ENCODE measurements around the gene UQCR10.

UQCR10 gene

GRCh38 chr22:29767171-29768051, at the start of gene UQCR10:
Gene UQCR10 (plus strand): TSS chr22:29767369. CDS start chr22:29767399, 30 bp downstream.
- peak; percentile 89 for DNase-seq

GRCh38 chr22:29717789-29718188, 49.4 kb upstream of the UQCR10 start:
- DNase-seq = peak; percentile 9

GRCh38 chr22:29718949-29719898, 47.9 kb upstream of the UQCR10 start:
- DNase-seq = no peak

- DNase-seq = no peak
Observed at GRCh38 chr22:29719899-29720645, 47.1 kb upstream of the UQCR10 start, which contains the start of gene CABP7. Gene CABP7 (plus strand): TSS chr22:29720003. CDS start chr22:29720425, 422 bp downstream.

- DNase-seq = no peak
Observed at GRCh38 chr22:29720811-29721323, 46.3 kb upstream of the UQCR10 start.

- DNase-seq = no peak
Observed at GRCh38 chr22:29722151-29722550, 45.0 kb upstream of the UQCR10 start.

GRCh38 chr22:29722587-29722986, 44.6 kb upstream of the UQCR10 start:
- no peak for DNase-seq

- DNase-seq = no peak
Observed at GRCh38 chr22:29723766-29724165, 43.4 kb upstream of the UQCR10 start.

- DNase-seq = no peak
Observed at GRCh38 chr22:29724843-29725242, 42.3 kb upstream of the UQCR10 start.

GRCh38 chr22:29726106-29726505, 41.1 kb upstream of the UQCR10 start:
- DNase-seq = no peak

GRCh38 chr22:29726512-29727130, 40.5 kb upstream of the UQCR10 start:
- DNase-seq = no peak

GRCh38 chr22:29727131-29727523, 40.0 kb upstream of the UQCR10 start:
- no peak for DNase-seq

GRCh38 chr22:29729161-29729560, 38.0 kb upstream of the UQCR10 start:
- no peak for DNase-seq

- no peak for DNase-seq
Observed at GRCh38 chr22:29731058-29731850, 35.9 kb upstream of the UQCR10 start.

GRCh38 chr22:29732883-29733282, 34.3 kb upstream of the UQCR10 start:
- no peak for DNase-seq

- DNase-seq = peak; percentile 62
Observed at GRCh38 chr22:29733362-29734201, 33.6 kb upstream of the UQCR10 start.

- no peak for DNase-seq
Observed at GRCh38 chr22:29734406-29734805, 32.8 kb upstream of the UQCR10 start.

GRCh38 chr22:29734838-29735237, 32.3 kb upstream of the UQCR10 start:
- DNase-seq = no peak

GRCh38 chr22:29735416-29735815, 31.8 kb upstream of the UQCR10 start:
- no peak for DNase-seq

Measured in SHP77 treated with DMSO at 0.1 percent for 48 hours (cell line).